K562 (cell line): ENCODE data around the gene TOM1. TPM values are rescaled to one million over a fixed set of nuclear protein-coding genes. Genes with fewer than 3 reads are reported as not detected.

Experiments
- HLTF ChIP-seq: fragments of 450-650 bp; IDR thresholded peaks from 2 replicates; pipeline ENCODE4 v1.6.1; 2016
- PREB ChIP-seq: sonication (generic); formaldehyde crosslinking; IDR thresholded peaks from 2 replicates; pipeline ENCODE4 v1.8.1; 2023; ENCODE audit warnings: mild to moderate bottlenecking, missing genetic modification reagents
- PURB ChIP-seq: sonication (generic); formaldehyde crosslinking; IDR thresholded peaks from 2 replicates; pipeline ENCODE4 v1.9.0; 2021; ENCODE audit warnings: low read depth, mild to moderate bottlenecking, missing genetic modification reagents
- ZBTB9 ChIP-seq: fragments of 450-650 bp; formaldehyde crosslinking; IDR thresholded peaks from 2 replicates; pipeline ENCODE4 v1.4.0; 2020; ENCODE audit warnings: mild to moderate bottlenecking, moderate library complexity
- ZNF253 ChIP-seq: fragments of 250-450 bp; sonication (Bioruptor Pico); conservative IDR thresholded peaks from 2 replicates; pipeline ENCODE4 v1.6.1; 2021; ENCODE audit warnings: mild to moderate bottlenecking
- polyA plus RNA-seq, 8 experiments: library from polyadenylated mRNA; depleted of rRNA in 4 of 8; stranded (reverse) in 5 of 8; unstranded in 3 of 8; fragments of >200 nt; fragmentation: Nextera tagmentation in 2 of 8; fragmentation: Illumina TruSeq in 1 of 8; extraction: Ambion mirVana in 2 of 8; extraction: Trizol in 1 of 8; gene quantifications; 2 replicates each; pipeline versions ENCODE4 v1.2.1 to v1.2.3, GENCODE V29; 2011 to 2014; ENCODE audit warnings: inconsistent platforms in 1 of 8, missing spikeins in 1 of 8
- total RNA-seq, 7 experiments: library from RNA; depleted of rRNA in 6 of 7; stranded (reverse); fragments of >200 nt in 6 of 7; fragmentation: Illumina TruSeq in 2 of 7; extraction: Trizol in 2 of 7; gene quantifications; 2 replicates each; pipeline versions ENCODE4 v1.2.1 to v1.2.3, GENCODE V29; 2011 to 2021; ENCODE audit warnings: low replicate concordance in 1 of 7
- TF ChIP-seq, protein P1 (sequence below), 2 experiments: fragments of 450-650 bp; IDR thresholded peaks; 2 replicates each; pipeline ENCODE4 v1.6.1; 2016; ENCODE audit warnings: mild to moderate bottlenecking in 2 of 2, borderline replicate concordance in 1 of 2, low read depth in 1 of 2, moderate library complexity in 1 of 2

TOM1 gene
- total and polyA plus RNA-seq, 9 of the 15 experiments (the other 6 are each of a cell fraction or from before 2014, with no cell fraction given) = 0.64 to 20.6 (median 12.0) TPM

- no peak for TF ChIP-seq ZBTB9 (CRISPR knock-in tag)
- no peak for TF ChIP-seq PREB (CRISPR knock-in tag)
- TF ChIP-seq, protein P1, sequence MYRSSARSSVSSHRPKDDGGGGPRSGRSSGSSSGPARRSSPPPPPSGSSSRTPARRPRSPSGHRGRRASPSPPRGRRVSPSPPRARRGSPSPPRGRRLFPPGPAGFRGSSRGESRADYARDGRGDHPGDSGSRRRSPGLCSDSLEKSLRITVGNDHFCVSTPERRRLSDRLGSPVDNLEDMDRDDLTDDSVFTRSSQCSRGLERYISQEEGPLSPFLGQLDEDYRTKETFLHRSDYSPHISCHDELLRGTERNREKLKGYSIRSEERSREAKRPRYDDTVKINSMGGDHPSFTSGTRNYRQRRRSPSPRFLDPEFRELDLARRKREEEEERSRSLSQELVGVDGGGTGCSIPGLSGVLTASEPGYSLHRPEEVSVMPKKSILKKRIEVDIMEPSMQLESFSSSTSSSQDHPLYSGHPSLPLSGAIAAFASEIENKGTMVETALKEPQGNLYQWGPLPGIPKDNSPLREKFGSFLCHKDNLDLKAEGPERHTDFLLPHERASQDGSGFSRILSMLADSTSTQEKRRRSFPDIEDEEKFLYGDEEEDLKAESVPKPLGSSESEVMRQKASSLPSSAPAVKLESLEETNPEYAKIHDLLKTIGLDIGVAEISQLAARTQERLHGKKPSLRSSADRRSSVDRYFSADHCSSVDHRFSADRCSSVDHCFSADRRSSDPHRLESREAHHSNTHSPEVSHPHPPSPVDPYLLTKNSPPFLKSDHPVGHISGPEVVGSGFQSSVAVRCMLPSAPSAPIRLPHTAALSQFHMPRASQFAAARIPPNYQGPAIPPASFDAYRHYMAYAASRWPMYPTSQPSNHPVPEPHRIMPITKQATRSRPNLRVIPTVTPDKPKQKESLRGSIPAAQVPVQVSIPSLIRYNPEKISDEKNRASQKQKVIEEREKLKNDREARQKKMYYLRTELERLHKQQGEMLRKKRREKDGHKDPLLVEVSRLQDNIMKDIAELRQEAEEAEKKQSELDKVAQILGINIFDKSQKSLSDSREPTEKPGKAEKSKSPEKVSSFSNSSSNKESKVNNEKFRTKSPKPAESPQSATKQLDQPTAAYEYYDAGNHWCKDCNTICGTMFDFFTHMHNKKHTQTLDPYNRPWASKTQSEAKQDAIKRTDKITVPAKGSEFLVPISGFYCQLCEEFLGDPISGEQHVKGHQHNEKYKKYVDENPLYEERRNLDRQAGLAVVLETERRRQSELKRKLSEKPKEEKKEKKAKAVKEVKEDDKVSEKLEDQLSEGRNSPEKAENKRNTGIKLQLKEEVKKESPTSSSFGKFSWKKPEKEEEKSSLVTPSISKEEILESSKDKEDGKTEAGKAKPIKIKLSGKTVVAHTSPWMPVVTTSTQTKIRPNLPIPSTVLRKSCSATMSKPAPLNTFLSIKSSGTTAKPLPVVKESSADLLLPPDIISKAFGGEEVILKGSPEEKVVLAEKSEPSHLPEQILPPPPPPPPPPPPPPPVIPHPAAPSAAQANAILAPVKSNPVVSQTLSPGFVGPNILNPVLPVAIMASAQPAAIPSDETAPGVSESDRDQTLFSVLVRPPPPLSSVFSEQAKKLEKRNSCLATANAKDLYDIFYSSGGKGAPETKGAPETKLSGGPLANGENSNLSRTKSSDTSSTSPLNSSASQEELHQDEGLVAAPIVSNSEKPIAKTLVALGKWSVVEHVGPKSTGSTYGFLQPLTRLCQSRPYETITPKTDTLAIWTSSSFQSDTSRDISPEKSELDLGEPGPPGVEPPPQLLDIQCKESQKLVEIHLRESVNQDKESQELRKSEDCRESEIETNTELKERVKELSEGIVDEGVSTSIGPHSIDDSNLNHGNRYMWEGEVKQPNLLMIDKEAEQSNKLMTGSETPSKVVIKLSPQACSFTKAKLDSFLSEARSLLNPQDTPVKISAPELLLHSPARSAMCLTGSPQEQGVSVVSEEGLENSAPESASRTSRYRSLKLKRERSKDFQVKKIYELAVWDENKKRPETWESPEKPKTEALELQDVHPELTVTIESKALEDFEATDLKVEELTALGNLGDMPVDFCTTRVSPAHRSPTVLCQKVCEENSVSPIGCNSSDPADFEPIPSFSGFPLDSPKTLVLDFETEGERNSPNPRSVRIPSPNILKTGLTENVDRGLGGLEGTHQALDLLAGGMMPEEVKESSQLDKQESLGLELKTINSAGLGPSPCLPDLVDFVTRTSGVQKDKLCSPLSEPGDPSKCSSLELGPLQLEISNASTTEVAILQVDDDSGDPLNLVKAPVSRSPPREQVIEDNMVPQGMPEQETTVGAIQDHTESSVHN (IDR thresholded peaks at IDR 0.05; ENCODE audit: borderline replicate concordance in 1 of 2, low read depth in 1 of 2) = no peak
- no peak for TF ChIP-seq PURB (CRISPR knock-in tag)
- no peak for TF ChIP-seq HLTF
- no peak for TF ChIP-seq ZNF253
Measured at GRCh38 chr22:35310556-35311550, 11.2 kb downstream of the TOM1 start (continued).
